ENCODE data around the gene CENPK. TPM values are rescaled to one million over a fixed set of nuclear protein-coding genes. Genes with fewer than 3 reads are reported as not detected.

CENPK gene
- total RNA-seq: 14.7 and 20.7 TPM in 2 replicates

GRCh38 chr5:65562731-65563701, at the start of gene CENPK, which contains the start of gene PPWD1:
Gene CENPK (minus strand): TSS chr5:65563168. CDS start chr5:65554907, 8,261 bp downstream.
Gene PPWD1 (plus strand): TSS chr5:65563296. CDS start chr5:65563311, 15 bp downstream.

GRCh38 chr5:65481635-65482295, 81.2 kb downstream of the CENPK start, which contains the start of gene ADAMTS6:
Gene ADAMTS6 (minus strand): TSS chr5:65481920. CDS start chr5:65473673, 8,247 bp downstream.

Other genes with a start within 250 kb of the CENPK start
- 17.3 and 28.2 TPM in 2 replicates for gene ADAMTS6, start 81.2 kb downstream of the CENPK start, total RNA-seq
- gene PPWD1, start 128 bp upstream of the CENPK start, total RNA-seq: 25.9 and 34.6 TPM in 2 replicates
- 11.0 and 15.6 TPM in 2 replicates for gene TRIM23, start 61.2 kb upstream of the CENPK start, total RNA-seq
- 0.58 and 1.2 TPM in 2 replicates for gene SHLD3, start 61.9 kb upstream of the CENPK start, total RNA-seq
- 20.2 and 21.4 TPM in 2 replicates for gene TRAPPC13, start 61.9 kb upstream of the CENPK start, total RNA-seq
- gene SGTB, start 158.9 kb upstream of the CENPK start, total RNA-seq: 15.6 and 26.6 TPM in 2 replicates
- 38.9 and 45.0 TPM in 2 replicates for gene NLN, start 159.0 kb upstream of the CENPK start, total RNA-seq